CD4-positive, alpha-beta T cell treated with Interleukin-6 at 100 ng/mL for 8 hours (primary cell): ENCODE measurements around the gene CA5B.
"Not testable (repeated sequence)": the region's sequence is repeated elsewhere in the genome, so short reads cannot be mapped to it uniquely, and the experiment has no call there.

Source experiments
- DNase-seq: peaks from one replicate; pipeline ENCODE4 v3.0.0-alpha.2; 2020; ENCODE audit warnings: mixed read lengths, low spot score

CA5B gene

DNA sequence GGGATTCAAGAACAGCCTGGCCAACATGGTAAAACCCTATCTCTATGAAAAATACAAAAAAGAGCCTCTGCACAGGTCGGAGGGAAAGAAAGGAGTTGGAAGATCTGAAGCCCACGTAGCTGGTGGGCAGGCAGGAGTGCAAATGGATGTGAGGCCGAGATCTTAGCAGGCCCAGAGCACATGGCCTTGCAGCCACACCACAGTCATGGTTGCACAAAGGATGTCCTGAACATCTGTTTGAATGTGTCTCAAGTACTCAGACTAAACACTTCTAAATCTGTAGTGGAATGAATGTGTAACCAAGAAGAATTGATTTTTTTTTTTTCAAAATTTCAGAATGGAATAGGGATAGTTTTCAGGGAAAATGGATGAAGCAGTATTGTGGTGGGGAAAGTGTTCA lies 10.8 kb downstream of the CA5B start:
- no peak for DNase-seq

DNA sequence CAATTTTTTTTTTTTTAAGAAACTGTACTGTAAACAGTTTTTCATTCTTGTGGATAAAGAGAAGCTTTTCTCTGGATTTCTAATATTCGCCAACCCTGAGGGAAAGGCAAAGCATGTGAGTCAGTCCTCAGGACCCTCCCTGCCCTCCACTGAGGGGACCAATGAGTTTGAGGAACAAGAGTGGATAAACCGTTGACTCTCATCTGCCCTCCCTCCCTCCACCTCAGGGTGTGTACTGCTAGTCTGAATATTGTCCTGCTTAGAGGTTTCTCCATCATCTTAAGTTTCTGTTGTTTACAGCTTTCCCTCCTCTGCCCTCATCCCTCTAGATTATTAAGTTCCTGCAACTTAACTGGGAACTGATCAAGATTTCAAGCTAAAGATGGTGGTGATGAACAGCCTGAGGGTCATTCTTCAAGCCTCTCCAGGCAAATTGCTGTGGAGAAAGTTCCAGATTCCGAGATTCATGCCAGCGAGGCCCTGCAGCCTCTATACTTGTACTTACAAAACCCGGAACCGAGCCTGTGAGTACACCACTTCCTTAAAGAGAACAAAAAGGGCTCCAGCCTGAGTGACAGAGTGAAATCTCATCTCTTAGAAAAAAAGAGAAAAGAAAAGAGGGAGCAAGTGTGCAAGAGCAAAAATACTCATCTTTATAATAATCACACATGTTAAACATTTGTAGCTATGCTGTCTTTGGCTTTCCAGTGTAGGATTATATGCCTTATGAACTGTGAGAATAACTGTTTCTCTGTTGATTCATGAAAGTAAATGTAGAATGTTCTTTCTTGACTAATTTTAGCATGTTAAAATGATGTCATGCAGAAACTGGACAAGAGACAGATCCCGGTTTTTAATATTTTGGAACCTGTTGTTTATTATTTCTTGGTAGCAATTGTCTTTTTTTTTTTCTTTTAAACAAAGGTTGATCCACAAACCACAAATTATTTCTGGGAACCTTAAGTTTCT lies 11.9 kb downstream of the CA5B start:
- peak; percentile 56 for DNase-seq

DNA sequence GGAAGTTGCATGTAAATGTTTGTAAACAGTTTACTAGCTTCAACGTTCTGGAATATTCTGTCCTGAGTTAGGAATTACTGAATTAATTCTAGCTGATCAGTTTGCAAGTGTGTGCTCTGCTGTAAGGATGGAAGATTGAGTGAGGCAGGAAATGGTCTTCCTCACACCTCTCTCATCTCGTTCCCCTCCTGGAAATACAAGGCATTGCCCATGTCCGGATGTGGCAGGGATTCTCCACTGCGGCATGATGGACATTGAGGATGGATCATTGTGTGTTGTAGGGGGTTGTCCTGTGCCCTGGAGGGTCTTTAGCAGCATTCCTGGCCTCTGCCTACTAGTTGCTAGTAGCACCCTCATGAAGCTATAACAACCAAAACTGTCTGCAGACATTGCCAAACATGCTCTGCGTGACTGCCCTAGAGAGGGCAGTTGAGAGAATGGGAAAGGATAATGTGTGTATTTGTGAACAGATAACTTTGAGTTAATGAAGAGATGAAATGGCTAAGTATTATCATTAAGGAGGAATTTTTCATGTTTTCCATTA lies 12.6 kb downstream of the CA5B start:
- no peak for DNase-seq

DNA sequence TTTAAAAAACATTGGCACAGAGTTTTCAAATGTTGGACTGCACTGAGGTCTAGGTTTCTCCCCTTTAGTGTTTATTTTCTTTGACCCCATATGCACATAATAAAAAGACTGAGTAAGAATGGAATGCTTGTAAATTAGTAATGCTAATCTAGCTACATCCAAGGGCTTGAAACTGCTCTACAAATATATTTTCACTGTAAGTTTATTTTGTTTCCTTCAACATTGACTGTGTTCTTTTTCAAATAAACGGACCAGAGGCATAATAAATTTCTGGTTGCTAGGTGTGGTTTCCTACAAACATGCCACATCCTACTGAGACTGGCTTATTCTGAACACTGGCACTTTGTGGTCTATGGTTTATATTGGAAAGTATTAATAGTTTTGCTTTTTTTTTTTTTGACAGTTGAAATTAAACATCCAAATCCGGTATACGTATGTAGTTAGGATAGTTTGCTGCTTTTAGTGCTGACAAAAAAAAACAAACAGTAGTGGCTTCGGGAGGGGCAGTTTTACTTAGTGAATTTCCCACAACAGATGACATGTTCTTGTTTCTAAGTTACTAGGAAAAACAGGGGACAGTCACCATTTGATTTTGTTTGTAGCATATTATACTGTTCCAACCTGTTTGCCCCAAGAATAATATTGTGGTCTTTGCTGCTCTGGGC lies 13.2 kb downstream of the CA5B start:
- DNase-seq = peak; percentile 69

DNA sequence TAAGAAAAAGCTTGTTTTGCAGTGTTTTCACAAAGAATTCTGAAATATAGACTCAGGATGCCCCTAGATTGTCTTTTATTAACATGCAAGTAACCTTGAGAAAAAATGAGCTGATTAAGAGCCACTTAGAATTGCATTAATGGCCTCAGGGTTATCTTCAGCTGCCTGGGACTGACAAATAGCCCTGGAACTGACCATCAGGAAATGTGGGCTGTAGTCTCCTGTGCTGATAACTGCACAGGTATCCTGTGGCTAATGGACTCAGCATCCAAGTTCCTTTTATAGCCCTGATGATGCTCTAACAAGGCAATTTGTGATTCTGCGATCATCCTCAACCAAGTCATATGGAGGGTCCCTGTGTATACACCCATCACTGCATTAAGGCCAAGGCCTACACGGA lies 17.0 kb downstream of the CA5B start:
- no peak for DNase-seq

DNA sequence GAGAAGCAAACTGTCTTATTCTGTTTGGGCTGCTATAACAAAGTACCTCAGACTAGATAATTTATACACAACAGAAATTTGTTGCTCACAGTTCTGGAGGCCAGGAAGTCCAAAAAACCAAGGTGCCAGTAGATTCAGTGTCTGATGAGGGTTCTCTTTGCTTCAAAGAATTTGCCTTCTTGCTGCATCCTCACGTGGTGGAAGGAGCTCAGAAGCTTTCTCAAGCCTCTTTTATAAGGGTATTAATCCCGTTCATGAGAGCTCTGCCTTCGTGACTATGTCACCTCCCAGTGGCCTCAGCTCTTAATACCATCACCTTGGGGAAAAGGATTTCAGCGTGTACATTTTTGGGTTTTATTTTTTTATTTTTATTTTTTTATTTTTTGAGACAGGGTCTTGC lies 20.1 kb downstream of the CA5B start:
- peak; percentile 55 for DNase-seq

DNA sequence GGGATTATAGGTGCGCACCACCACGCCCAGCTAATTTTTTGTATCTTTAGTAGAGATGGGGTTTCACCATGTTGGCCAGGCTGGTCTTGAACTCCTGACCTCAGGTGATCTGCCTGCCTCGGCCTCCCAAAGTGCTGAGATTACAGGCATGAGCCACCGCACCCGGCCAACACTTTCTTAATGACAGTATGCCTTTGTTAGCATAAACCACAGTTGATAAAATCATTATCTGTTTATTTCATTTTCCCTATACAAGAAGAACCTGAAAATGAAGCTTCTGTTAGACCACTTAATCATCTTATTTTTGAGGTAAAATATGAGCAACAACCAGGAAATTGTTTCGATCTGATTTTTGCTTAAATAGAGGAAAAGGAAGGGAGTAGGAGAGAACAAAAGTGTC lies 21.8 kb downstream of the CA5B start:
- not testable (repeated sequence) for DNase-seq

DNA sequence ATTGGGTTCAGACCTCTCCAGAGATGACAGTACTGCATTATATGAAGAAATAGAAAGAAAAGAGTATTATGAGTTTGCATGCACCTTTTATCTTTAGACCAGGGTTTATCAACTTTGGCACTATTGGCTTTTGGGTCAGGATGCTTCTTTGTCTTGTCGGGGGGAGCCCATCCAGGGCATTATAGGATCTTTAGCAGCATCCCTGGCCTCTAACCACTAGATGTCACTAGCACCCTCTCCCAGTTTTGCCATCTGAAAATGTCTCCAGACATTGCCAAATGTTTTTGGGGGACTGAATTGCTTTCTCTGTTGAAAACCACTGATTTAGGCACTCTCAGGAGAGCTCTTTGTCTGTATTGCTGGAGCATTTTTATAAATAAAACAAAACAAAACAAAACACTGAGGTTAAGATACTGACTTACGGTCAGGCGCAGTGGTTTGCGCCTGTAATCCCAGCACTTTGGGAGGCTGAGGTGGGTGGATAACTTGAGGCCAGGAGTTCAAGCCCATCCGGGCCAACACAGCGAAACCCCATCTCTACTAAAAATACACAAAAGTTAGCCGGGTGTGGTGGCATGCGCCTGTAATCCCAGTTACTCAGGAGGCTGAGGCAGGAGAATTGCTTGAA lies 23.6 kb downstream of the CA5B start:
- peak; percentile 52 for DNase-seq

DNA sequence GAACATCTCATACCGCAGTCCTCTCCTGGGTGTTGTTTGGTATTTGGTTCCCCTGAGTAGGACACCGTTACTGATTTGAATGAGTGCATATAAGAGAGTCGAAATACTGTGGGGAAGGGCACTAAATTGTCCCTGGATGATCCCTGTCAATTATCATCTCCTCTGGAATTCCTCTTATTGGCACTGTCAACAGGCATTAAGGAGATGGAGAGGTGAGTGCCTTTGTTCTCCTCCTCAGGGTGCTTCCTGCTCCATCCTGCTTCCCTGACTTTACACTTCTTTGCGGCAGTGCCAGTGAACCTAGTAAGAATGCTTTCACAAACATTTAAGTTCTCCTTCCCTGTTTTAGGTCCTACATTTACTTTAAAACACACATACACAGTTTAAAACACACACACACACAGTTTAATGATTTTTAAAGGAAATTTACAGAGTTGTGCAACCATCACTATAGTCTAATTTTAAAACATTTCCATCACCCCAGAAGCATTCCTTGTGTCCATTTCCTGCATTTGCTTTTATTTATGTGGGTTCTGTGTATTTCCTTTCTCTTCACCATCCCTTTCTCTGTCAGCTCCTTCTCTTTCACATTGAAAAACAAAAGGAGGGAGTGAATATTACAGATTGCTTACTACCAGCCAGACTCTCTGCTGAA lies 31.4 kb downstream of the CA5B start:
- no peak for DNase-seq

DNA sequence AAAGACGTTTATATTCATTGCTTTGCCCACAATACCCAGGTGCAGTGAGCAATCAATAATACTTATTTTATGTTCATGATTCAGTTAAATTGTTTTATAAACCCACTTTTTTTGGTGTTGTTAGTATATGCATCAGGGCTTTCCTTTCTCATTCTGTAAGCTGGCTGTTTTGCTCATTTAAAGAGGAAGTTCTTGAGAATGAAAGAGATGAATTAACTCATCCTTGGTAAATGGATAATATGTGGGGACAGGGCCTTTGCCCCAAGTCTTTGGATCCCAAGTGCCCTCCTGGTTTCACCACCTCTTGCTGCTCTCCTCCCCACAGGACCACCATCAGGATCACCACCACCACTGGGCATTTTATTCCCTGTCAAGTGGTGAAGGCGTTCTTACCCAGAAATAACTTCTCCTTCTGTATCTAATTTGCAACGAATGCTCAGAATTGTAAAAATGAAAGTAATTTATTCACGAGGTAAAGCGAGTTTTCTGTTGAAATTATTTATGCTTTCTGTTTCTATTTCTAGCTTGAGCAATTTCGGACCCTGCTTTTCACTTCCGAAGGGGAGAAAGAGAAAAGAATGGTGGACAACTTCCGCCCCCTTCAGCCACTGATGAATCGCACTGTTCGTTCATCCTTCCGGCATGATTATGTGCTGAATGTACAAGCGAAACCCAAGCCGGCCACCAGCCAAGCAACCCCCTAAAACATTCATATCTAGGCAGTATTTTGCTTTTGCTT lies 44.1 kb downstream of the CA5B start:
- DNase-seq = peak; percentile 20

DNA sequence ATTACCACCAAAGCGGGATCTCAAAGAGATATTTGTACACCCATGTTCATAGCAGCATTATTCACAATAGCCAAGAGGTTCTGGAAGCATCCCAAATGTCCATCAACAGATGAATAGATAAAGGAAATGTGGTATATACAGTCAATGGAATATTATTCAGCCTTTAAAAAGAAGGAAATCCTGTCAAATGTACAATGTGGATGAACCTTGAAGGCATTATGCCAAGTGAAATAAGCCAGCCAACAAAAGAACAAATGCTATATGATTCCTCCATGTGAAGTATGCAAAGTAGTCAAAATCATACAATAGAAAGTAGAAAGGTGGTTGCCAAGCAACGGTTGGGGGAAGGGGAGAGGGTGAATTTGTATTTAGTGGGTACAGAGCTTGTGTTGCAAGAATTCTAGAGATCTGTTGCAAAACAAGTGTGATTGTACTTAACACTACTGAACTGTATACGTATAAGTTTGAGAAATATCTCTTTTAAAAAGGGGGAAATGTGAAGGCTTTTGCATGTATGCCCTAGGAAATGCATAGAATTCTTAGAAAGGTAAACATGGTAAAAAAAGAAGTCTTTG lies 47.2 kb downstream of the CA5B start:
- DNase-seq = no peak

DNA sequence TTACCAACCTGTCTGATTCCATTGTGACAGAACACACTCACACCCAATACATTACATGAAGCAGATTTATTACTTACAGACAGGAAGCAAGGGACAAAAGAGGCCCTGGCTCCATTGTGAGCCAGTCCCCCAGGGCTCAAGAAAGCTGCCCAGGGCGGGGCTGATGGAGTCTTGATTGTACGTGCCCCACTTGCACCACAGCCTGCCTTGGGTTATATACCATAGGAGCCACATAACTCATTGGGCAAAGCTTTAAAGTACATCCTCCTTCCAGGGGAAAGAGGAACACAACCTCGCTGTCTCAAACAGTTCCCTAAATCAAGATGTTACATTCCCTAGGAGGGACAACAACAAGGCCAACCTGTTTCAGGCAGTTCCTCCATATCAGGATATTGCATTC lies 48.8 kb downstream of the CA5B start:
- no peak for DNase-seq

DNA sequence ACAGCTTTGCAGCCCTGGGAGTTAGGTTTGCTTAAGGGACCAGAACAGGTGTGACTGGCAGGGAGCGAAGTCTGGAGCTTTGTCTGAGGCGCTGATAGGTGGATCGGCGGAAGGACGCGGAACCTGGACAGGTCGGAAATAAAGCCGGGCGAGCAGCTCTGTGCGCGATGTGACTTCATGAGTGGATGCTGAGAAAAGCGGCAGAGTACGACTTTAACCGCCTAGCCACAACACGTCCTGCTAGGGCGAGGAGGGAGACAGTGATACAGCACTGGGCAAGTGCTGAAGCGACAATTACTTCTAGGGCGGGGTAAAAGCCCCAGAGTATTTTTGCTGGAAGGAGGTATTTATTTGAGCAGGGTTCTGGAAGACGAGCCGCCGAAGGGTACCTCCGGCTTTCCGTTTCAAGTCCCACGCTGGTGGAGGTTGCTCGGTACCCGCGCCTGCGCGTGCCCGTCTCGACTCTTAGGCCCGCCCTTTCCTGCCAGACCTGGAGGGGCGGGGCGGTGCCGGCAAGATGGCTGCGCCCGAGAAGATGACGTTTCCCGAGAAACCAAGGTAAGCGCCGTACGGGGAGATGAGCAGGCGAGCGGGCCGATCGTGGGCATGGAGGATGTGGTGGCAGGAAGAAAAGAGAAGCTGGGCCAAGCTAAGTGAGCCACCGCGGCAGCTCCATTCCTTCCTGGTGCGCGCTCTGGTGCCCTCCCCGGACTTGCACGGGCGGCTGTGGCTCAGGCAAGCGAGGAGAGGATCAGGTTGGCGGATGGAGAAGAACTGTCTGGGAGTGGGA lies 52.1 kb downstream of the CA5B start, which contains the start of gene ZRSR2:
TSS of gene ZRSR2 (plus strand) at position 506 of the 790 bp plus-strand sequence. CDS start at position 518, 12 bp downstream.
- peak; percentile 92 for DNase-seq

DNA sequence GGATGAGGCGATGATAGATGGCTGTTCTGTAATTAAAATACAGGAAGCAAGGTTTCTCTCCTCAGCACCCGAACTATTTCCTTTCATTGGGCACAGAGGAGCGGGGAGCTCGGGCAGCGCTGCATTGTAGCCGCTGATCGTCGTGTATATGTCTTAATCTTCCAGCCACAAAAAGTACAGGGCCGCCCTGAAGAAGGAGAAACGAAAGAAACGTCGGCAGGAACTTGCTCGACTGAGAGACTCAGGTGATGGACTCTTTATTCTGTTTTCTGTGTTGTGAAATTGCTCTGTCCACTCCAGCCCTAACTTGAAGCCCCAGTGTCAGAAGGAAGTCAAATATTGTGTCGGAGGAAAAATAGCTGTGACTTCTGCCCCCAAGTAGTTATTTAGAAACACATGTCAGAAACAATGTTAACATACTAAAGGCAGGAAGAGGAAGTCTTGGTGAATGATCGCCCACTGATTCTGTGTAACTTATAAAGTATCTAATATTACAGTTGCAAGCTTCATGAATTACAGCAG lies 52.8 kb downstream of the CA5B start:
- peak; percentile 9 for DNase-seq

DNA sequence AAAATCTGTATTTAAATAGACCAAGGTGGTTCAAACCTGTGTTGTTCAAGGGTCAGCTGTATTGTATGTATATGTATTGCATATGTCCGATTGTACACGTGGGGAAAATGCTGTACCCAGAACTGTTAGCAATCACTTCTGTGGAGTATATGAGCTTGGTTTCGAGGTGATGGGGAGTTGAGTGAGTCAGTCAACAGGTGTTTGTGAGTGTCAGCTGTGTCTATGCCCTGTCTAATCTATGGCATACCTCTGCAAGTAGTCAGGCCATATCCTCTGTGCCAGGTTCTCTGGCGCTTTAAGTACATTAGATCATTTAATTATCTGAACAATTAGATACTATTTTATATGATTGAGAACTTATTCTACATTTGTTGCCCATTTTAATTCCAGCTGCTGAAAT lies 59.6 kb downstream of the CA5B start:
- no peak for DNase-seq

DNA sequence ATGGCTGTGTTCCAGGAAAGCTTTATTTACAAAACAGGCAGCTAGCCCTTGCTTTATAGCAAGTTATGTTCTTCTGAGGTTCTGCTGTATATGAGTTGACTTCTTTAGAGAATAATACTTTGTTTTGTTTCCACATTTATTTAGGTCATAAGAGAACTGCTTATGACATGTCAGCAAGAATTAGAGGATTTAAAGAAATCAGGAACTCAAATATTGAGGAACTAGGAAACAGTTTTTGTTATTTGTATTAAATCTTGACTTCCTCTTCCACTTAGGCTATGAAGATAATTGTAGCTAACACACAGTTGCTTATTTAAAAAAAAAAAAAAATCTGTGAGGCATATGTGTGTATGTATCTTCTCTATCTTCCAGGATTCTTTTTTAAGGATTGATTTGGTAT lies 66.5 kb downstream of the CA5B start:
- no peak for DNase-seq

DNA sequence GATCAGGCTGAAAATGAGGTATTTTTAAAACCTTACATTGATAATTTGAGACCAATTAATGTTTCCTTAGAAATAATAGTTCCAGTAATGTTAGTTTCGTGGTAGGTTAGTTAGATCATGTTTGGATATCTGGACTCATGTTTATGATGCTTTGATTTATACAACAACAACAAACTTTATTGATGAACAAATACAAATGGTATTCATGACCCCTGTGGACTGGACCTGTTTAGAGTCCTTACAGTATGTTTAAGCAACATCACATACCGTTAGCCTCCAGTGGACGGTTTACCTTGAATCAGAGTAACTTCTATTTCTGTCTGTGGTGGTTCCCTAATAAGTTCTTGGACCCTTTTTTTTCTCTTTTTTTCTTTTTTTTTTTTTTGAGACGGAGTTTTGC lies 70.2 kb downstream of the CA5B start:
- DNase-seq = no peak

DNA sequence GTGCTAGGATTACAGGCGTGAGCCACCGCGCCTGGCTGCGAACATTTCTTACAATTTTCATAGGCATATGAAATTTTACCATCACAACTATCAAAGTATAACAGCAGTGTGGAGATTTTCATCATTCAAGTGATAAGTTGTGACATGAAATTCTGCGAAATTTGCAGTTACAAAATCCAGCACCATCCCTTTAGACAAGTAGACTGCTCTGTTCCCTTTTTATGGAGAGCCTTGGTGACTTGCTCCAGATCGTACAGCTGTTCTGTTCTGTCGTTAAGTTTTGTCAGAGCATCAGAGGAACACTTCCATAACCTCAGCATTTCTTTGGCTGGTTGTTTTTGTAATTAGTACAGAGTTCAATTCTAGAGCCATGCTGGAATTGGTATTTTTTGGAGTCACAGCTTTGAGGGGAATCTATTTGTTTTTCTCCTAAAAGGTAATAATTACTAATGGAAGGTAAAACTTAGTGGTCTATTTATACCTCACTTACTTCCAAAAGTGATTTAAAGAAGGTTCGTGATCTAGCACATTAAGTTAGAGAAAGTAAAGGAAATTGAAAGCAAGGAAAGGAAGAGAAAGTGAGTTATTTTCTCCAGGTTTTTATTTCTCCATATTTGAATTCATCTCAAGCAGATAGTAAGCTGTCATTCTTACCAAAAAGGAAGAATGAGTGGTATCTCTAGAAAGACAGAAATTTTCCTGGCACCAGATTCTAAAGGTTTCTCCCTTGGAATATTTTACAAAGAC lies 74.3 kb downstream of the CA5B start:
- no peak for DNase-seq

DNA sequence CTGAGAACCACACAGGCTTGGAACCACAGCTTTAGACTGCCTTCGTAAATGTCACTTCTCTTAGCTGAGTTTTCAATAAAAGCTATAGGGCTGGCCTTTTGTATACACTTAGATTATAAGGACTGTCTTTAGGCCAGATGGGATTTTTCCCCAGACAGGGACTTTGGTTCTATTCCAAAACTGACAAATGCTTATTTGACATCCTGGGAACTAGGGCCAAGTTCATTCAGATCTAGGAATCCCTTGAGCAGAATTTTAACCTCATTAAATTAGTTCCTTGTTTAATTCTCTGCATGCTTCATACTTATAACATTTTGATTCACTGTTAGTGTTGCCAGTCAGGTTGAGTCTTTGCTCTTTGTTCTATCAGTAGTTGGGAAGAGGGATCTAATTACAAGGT lies 75.3 kb downstream of the CA5B start:
- DNase-seq = no peak
